Right cardiac atrium (tissue), 5 donors: ENCODE data around the gene NCKAP5L. TPM values are rescaled to one million over a fixed set of nuclear protein-coding genes. Genes with fewer than 3 reads are reported as not detected.
"Not testable (repeated sequence)": the region's sequence is repeated elsewhere in the genome, so short reads cannot be mapped to it uniquely, and the experiment has no call there.

Source experiments
- ATAC-seq, 2 donors: fragments of 200-7000 bp; cut with Tn5 transposase; one replicate each; pipeline versions ENCODE4 v1.8.0 to v1.9.1; 2020; ENCODE audit warnings: moderate library complexity in 2 of 2, mild to moderate bottlenecking in 1 of 2
- DNase-seq, 3 donors: peaks; one replicate each; pipeline ENCODE4 v3.0.0-alpha.2; 2020
- H3K27ac ChIP-seq: one replicate; pipeline ENCODE4 v1.5.1; 2013; ENCODE audit warnings: mild to moderate bottlenecking, low read length, control low read depth, moderate library complexity
- H3K27me3 ChIP-seq: one replicate; pipeline ENCODE4 v1.6.1; 2013; ENCODE audit not compliant: control insufficient read depth, insufficient read depth
- H3K4me1 ChIP-seq: one replicate; pipeline ENCODE4 v1.6.1; 2013; ENCODE audit warnings: low read length; ENCODE audit not compliant: control insufficient read depth, insufficient read depth
- H3K4me3 ChIP-seq: one replicate; pipeline ENCODE4 v1.5.1; 2013; ENCODE audit warnings: low read length, control low read depth
- H3K9me3 ChIP-seq: one replicate; pipeline ENCODE4 v1.6.1; 2013; ENCODE audit warnings: low read length; ENCODE audit not compliant: control insufficient read depth
- WGBS: extraction: QIAGEN DNeasy Blood & Tissue Kit; methylation state at CpG from one replicate; pipeline ENCODE4 v1.1.7; 2013; 5-methylcytosine and 5-hydroxymethylcytosine counted together
- intact Hi-C, 4 donors: fragments of 100-400 bp; cut with DNase I; formaldehyde crosslinking; loops; one replicate each; pipeline versions ENCODE4 v1.11.0 to v1.14.0; 2022 to 2023
- polyA plus RNA-seq: library from polyadenylated mRNA; stranded (reverse); fragments of 200-250 nt; gene quantifications from one replicate; pipeline ENCODE4 v1.2.3, GENCODE V29; 2013
- total RNA-seq, 4 donors: library from RNA; stranded (reverse); fragmentation: NEBNext Ultra II Directional; extraction: Animal tissue kit (Norgen Biotek cat#: 25700); gene quantifications; one replicate each; pipeline ENCODE4 v1.2.1, GENCODE V29; 2021
- donor health status: healthy with polysubstance abuse.
- donor health status: DM: no; HTN: yes; CAD: no.
- donor health status: DM: no; HTN: no; CAD: no.
- donor health status: DM: no; HTN: yes; CAD: no; lungs with severe emphysema.
- donor health status: DM: yes; HTN: yes; CAD: no.

The NCKAP5L gene
- total and polyA plus RNA-seq, 5 donors = 18.1 to 23.2 (median 21.0) TPM

- not testable (repeated sequence) for H3K9me3 ChIP-seq, ATAC-seq, H3K27me3 ChIP-seq, H3K27ac ChIP-seq, H3K4me3 ChIP-seq
- intact Hi-C loops = loop anchor here in 2 of 4 donors (5.0 to 10.0 kb wide), 3 partner anchors 70 to 183 kb away; partner anchors contain the start of genes AQP2 (in 1 of the 2) and ASIC1 (in 1 of the 2)
- H3K4me1 ChIP-seq = peaks cover 14% of the 10 kb centered on the region
- WGBS = 94% methylated on average over 8 of the region's 8 CpGs
- DNase-seq = peak in 2 of 3 donors; percentile 30 to 34
These were observed 43.6 kb upstream of the NCKAP5L start for GRCh38 chr12:49871811-49872251.

DNA sequence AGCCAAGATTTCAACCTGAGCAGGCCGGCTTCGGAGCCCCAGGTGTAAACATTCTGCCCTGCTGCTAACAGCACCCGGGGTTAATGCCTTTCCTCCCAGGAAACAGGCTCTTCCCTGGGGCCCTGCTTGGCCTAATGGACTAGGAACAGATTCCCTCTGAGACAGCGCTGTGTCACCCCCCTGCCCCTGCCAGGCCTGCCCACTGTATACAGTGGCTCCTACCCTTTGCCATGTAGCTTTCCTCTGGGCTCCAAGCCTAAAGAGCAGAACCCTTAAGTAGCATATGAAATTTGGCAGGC lies 43.0 kb upstream of the NCKAP5L start:
- DNase-seq (peak in 1 of 3 donors; percentile 47), ATAC-seq (no peak)
- Histone ChIP-seq H3K4me3 (no peak overlapping the region), H3K27ac (no peak overlapping the region), H3K27me3 (no peaks in the 10 kb centered on the region), H3K4me1 (peaks cover 14% of the 10 kb centered on the region), H3K9me3 (no peaks in the 10 kb centered on the region)
- intact Hi-C loops = loop anchor here in 2 of 4 donors (5.0 to 10.0 kb wide), 3 partner anchors 71 to 184 kb away; partner anchors contain the start of genes AQP2 (in 1 of the 2) and ASIC1 (in 1 of the 2)
- 85% methylated on average over 4 of the region's 4 CpGs for WGBS

DNA sequence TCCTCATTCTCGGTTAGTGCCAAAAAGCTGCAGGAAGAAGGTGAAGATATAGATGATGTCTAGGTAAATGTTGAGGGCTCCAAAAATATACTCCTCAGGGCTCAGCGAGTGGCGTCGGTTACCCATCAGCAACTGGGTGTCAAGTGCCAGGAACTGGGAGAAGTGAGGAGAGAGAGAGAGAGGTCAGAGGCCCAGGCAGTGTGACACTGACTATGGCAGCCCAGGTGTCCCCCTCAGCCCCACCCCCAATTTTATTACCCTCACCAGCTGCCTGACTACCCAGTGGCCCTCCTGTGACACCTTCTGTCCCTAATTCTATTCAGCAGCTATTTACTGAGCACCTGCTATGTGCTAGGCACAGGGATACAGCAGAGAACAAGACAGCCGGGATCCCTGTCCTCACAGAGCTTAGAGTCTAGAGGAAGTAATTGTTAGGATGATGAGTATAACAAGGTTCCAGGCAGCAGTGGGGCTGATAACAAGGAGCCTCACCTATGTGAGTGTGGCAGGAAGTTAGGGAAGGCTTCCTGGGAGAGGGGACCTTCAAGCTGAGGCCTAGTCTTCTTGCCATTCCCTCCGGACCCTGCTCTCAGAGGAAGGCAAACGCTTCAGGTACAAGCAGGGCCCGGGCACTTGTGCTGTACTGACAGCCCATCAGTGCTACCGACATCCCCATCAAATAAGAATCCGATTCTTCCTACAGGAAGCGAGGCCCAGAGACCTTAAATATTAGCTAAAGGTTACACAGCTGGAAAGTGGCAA lies 42.5 kb upstream of the NCKAP5L start:
- DNase-seq = no peak
- Histone ChIP-seq H3K27ac (no peak overlapping the region), H3K27me3 (no peaks in the 10 kb centered on the region), H3K4me3 (no peak overlapping the region), H3K9me3 (no peaks in the 10 kb centered on the region), H3K4me1 (peaks cover 14% of the 10 kb centered on the region)
- intact Hi-C loops = loop anchor here in 2 of 4 donors (5.0 to 10.0 kb wide), 3 partner anchors 72 to 184 kb away; partner anchors contain the start of genes AQP2 (in 1 of the 2) and ASIC1 (in 1 of the 2)
- ATAC-seq = no peak
- 89% methylated on average over 11 of the region's 11 CpGs for WGBS

- Histone ChIP-seq H3K4me1 (peaks cover 14% of the 10 kb centered on the region), H3K9me3 (no peaks in the 10 kb centered on the region), H3K27me3 (no peaks in the 10 kb centered on the region), H3K4me3 (no peak overlapping the region), H3K27ac (peak overlapping the region; percentile 53)
- ATAC-seq = no peak
- DNase-seq = peak in 2 of 3 donors; percentile 57 to 58
- intact Hi-C loops = loop anchor here (5.0 to 10.0 kb wide), 7 partner anchors 72 to 202 kb away; partner anchors contain the start of genes ASIC1 (in 2 of the 4) and AQP2 (in 1 of the 4)
- WGBS = 80% methylated on average over 14 of the region's 14 CpGs
These were observed 41.7 kb upstream of the NCKAP5L start for GRCh38 chr12:49869816-49870500.

DNA sequence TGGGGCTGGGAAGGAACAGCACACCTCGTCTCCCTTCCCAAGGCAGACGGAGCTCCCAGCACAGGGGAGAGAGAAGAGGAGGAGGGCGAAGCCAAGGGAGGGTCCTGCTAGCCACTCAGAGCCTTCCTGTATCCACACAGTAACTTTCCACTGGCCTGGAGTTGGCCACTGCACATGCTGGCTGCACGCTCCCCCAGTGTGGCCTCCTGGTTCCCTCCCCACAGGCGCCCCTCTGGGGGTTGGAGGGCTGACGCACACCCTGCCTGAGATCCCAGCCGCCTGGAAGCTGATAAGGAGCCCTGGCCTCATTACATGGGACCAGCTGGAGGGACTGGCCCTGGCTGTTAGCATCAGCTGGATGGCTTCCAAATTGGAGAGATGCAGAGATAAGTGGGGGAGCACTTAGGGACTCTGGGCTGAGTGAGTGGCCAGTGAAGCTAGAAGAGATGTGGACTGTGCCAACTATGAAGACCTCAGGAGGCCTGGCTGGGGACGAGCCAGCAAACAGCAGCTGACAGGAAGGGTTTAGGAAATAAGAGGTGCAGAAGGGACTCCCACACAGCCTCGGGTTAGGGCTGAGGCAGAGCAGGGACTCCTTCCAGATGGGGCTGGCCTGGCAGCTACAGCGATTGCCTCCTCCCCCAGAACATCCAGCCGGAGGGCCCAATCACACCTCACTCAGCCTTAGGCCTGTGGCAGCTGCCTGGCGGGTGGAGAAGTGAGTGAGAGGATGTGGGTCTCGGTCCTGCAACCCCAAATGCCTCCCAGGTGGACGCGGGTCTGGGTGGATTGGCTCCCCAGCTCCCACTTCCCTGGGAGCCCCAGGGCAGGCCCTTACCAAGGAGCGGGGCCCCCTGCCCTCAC lies 41.0 kb upstream of the NCKAP5L start:
- ATAC-seq = peak; percentile 93 to 94

GRCh38 chr12:49868449-49868848 lies 40.2 kb upstream of the NCKAP5L start:
- Histone ChIP-seq H3K27ac (peak overlapping the region; percentile 25), H3K4me3 (no peak overlapping the region), H3K27me3 (no peaks in the 10 kb centered on the region), H3K4me1 (peaks cover 14% of the 10 kb centered on the region), H3K9me3 (no peaks in the 10 kb centered on the region)
- peak in 2 of 3 donors; percentile 69 for DNase-seq
- ATAC-seq = peak in 1 of 2 donors; percentile 0
- WGBS = 56% methylated on average over 16 of the region's 16 CpGs
- intact Hi-C loops = loop anchor here in 3 of 4 donors (5.0 to 10.0 kb wide), 6 partner anchors 74 to 204 kb away; partner anchors contain the start of gene ASIC1 (in 1 of the 3)

More for the DNA sequence above, 41.0 kb upstream of the NCKAP5L start:
- Histone ChIP-seq H3K4me1 (peaks cover 14% of the 10 kb centered on the region), H3K9me3 (no peaks in the 10 kb centered on the region), H3K27ac (peak overlapping the region; percentile 53), H3K27me3 (no peaks in the 10 kb centered on the region), H3K4me3 (no peak overlapping the region)
- peak; percentile 96 to 98 (median 98) for DNase-seq
- WGBS = 13% methylated on average over 16 of the region's 16 CpGs
- intact Hi-C loops = loop anchor here in 3 of 4 donors (5.0 to 10.0 kb wide), 6 partner anchors 73 to 203 kb away; partner anchors contain the start of gene ASIC1 (in 1 of the 3)

- intact Hi-C loops = loop anchor here in 3 of 4 donors (5.0 to 10.0 kb wide), 6 partner anchors 75 to 205 kb away; partner anchors contain the start of gene ASIC1 (in 1 of the 3)
- H3K9me3 ChIP-seq = no peaks in the 10 kb centered on the region
- ATAC-seq = peak in 1 of 2 donors; percentile 1
- 30% methylated on average over 11 of the region's 11 CpGs for WGBS
- peak in 2 of 3 donors; percentile 59 to 62 for DNase-seq
- H3K27me3 ChIP-seq = no peaks in the 10 kb centered on the region
- peaks cover 14% of the 10 kb centered on the region for H3K4me1 ChIP-seq
- H3K27ac ChIP-seq = peak overlapping the region; percentile 25
- no peak overlapping the region for H3K4me3 ChIP-seq
These were observed 39.5 kb upstream of the NCKAP5L start for GRCh38 chr12:49867570-49868341.

DNA sequence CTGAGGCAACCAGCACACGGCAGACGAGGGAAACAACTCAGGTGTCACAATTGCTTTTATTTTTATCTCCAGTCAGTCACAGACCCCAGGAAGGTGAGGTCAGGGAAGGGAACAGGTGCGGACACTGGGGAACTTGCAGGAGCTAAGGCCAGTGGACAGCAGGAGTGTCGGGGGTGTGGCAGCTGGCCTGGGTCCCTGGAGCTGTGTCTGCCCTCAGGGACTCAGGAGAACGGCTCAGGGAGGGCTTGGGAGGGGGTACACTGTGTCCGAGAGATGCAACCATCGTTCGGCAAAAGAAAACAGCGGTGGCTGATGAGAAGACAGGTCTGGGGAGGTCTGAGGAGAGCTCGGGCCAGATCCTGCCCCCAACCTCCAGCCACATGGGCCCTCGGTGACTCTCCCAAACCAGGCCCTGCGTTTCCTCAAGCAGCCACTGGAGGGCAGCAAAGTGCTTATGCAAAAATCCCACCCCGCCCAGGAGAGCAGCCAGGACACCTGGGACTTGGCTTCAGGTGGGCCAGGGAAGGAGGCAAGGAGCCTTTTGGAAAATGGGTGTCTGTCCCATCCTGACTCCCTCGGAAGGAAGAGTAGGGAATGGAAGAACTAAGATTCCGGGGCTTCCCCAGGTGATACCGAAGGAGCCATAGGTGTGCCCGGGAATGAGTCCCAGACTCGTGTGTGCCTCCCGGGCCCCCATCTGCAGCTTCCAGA lies 38.8 kb upstream of the NCKAP5L start:
- peaks cover 14% of the 10 kb centered on the region for H3K4me1 ChIP-seq
- no peak overlapping the region for H3K4me3 ChIP-seq
- no peak overlapping the region for H3K27ac ChIP-seq
- peak; percentile 69 to 90 (median 87) for DNase-seq
- intact Hi-C loops = loop anchor here in 3 of 4 donors (5.0 to 10.0 kb wide), 6 partner anchors 75 to 205 kb away; partner anchors contain the start of gene ASIC1 (in 1 of the 3)
- no peaks in the 10 kb centered on the region for H3K9me3 ChIP-seq
- WGBS = 30% methylated on average over 19 of the region's 19 CpGs
- H3K27me3 ChIP-seq = no peaks in the 10 kb centered on the region
- ATAC-seq = peak in 1 of 2 donors; percentile 7

- DNase-seq (no peak), ATAC-seq (no peak)
- Histone ChIP-seq H3K27ac (no peak overlapping the region), H3K4me3 (no peak overlapping the region), H3K9me3 (no peaks in the 10 kb centered on the region), H3K27me3 (no peaks in the 10 kb centered on the region), H3K4me1 (peaks cover 14% of the 10 kb centered on the region)
- intact Hi-C loops = loop anchor here in 3 of 4 donors (5.0 to 10.0 kb wide), 6 partner anchors 77 to 207 kb away; partner anchors contain the start of gene ASIC1 (in 1 of the 3)
- WGBS = 83% methylated on average over 8 of the region's 8 CpGs
These were observed 37.5 kb upstream of the NCKAP5L start for GRCh38 chr12:49865782-49866135.
